IMR-90 (cell line): ENCODE measurements around the gene GNG7. TPM values are rescaled to one million over a fixed set of nuclear protein-coding genes. Genes with fewer than 3 reads are reported as not detected.
A peak's percentile ranks its signal among the peaks of the same experiment; 100 is the strongest.

Experiments used
- ATAC-seq: fragments of 200-7000 bp; cut with Tn5 transposase; 2 replicates; pipeline ENCODE4 v1.9.1; 2020; ENCODE audit warnings: low read depth, mild to moderate bottlenecking, moderate library complexity
- BruUV-seq: library from RNA; stranded (reverse); fragments of 400-500 nt; replicated peaks from 2 replicates; lab custom pipeline; 2021; lab: Mats Ljungman, UMichigan
- CTCF ChIA-PET: fragments of 300-600 bp; formaldehyde crosslinking; extraction: SDS; loops from one replicate; lab custom pipeline; 2021; ENCODE audit warnings: antibody characterized with exemption; lab: Yijun Ruan, JAX
- POLR2A ChIA-PET: fragments of 300-600 bp; sonication (Branson Sonifier 250); formaldehyde crosslinking; loops from one replicate; lab custom pipeline; 2022; ENCODE audit warnings: antibody characterized with exemption; ENCODE audit not compliant: unreplicated experiment; lab: Charles Lee
- DNase-seq: peaks from one replicate; pipeline ENCODE4 v3.0.0; 2013
- H2AFZ ChIP-seq: replicated peaks from 2 replicates; pipeline ENCODE3; 2013; ENCODE audit warnings: low read length, mild to moderate bottlenecking; ENCODE audit not compliant: poor library complexity
- H2AK5ac ChIP-seq: 2 replicates; pipeline ENCODE4 v1.6.1; 2013; ENCODE audit warnings: low read depth, low read length, inconsistent platforms
- H2AK9ac ChIP-seq: replicated peaks from 2 replicates; pipeline ENCODE3; 2013; ENCODE audit warnings: mild to moderate bottlenecking, low read depth, low read length, moderate library complexity; ENCODE audit not compliant: poor library complexity
- H2BK120ac ChIP-seq: 2 replicates; pipeline ENCODE4 v1.6.1; 2013; ENCODE audit warnings: low read depth, low read length, inconsistent platforms
- H2BK15ac ChIP-seq: 3 replicates; pipeline ENCODE4 v1.6.1; 2013; ENCODE audit warnings: low read depth, low read length, inconsistent platforms
- H2BK20ac ChIP-seq: 2 replicates; pipeline ENCODE4 v1.6.1; 2013; ENCODE audit warnings: low read depth, mild to moderate bottlenecking, inconsistent platforms, low read length, moderate library complexity
- H2BK5ac ChIP-seq: 2 replicates; pipeline ENCODE4 v1.6.1; 2013; ENCODE audit warnings: mild to moderate bottlenecking, low read depth, low read length, inconsistent platforms; ENCODE audit not compliant: poor library complexity, severe bottlenecking
- H3K14ac ChIP-seq: replicated peaks from 2 replicates; pipeline ENCODE4 v1.6.1; 2013; ENCODE audit warnings: low read depth, low read length, inconsistent platforms
- H3K18ac ChIP-seq: 2 replicates; pipeline ENCODE4 v1.6.1; 2013; ENCODE audit warnings: low read depth, low read length, control low read depth
- H3K23ac ChIP-seq: 2 replicates; pipeline ENCODE4 v1.6.1; 2013; ENCODE audit warnings: low read depth, low read length, inconsistent platforms
- H3K27ac ChIP-seq: 2 replicates; pipeline ENCODE4 v1.5.1; 2013; ENCODE audit warnings: mild to moderate bottlenecking, control low read depth, low read length; ENCODE audit not compliant: insufficient read depth
- H3K27me3 ChIP-seq: 2 replicates; pipeline ENCODE4 v1.6.1; 2013; ENCODE audit warnings: low read length; ENCODE audit not compliant: control insufficient read depth, insufficient read depth
- H3K36me3 ChIP-seq: 2 replicates; pipeline ENCODE4 v1.6.1; 2013; ENCODE audit warnings: low read length, mixed read lengths; ENCODE audit not compliant: control insufficient read depth, insufficient read depth
- H3K4ac ChIP-seq: 2 replicates; pipeline ENCODE4 v1.6.1; 2013; ENCODE audit warnings: low read depth, low read length, inconsistent platforms
- H3K4me1 ChIP-seq: 2 replicates; pipeline ENCODE4 v1.6.1; 2013; ENCODE audit warnings: low read length, mixed read lengths; ENCODE audit not compliant: control insufficient read depth, insufficient read depth
- H3K4me2 ChIP-seq: 2 replicates; pipeline ENCODE4 v1.6.1; 2013; ENCODE audit warnings: low read depth, mild to moderate bottlenecking, control low read depth, low read length, moderate library complexity
- H3K4me3 ChIP-seq: 2 replicates; pipeline ENCODE4 v1.5.1; 2013; ENCODE audit warnings: low read depth, mild to moderate bottlenecking, control low read depth, low read length, moderate library complexity; ENCODE audit not compliant: insufficient read depth
- H3K56ac ChIP-seq: 2 replicates; pipeline ENCODE4 v1.6.1; 2013; ENCODE audit warnings: low read length, inconsistent platforms; ENCODE audit not compliant: insufficient read depth; ENCODE audit errors: extremely low read depth
- H3K79me1 ChIP-seq, 2 experiments: 2 replicates each; pipeline ENCODE4 v1.6.1; 2013; ENCODE audit warnings: low read length in 2 of 2, inconsistent platforms in 1 of 2, low read depth in 1 of 2
- H3K9ac ChIP-seq: 2 replicates; pipeline ENCODE4 v1.6.1; 2013; ENCODE audit warnings: low read depth, low read length, control low read depth
- H3K9me1 ChIP-seq: 2 replicates; pipeline ENCODE4 v1.6.1; 2013; ENCODE audit warnings: low read length, inconsistent platforms; ENCODE audit not compliant: insufficient read depth
- H3K9me3 ChIP-seq: 2 replicates; pipeline ENCODE4 v1.6.1; 2013; ENCODE audit warnings: low read length; ENCODE audit not compliant: control insufficient read depth, insufficient read depth
- H4K20me1 ChIP-seq: 2 replicates; pipeline ENCODE4 v1.6.1; 2013; ENCODE audit warnings: low read length, inconsistent platforms; ENCODE audit not compliant: insufficient read depth
- H4K5ac ChIP-seq: 2 replicates; pipeline ENCODE4 v1.6.1; 2013; ENCODE audit warnings: mild to moderate bottlenecking, low read depth, low read length, control low read depth
- H4K8ac ChIP-seq, 2 experiments: 2 replicates each; pipeline ENCODE4 v1.6.1; 2013; ENCODE audit warnings: low read depth in 2 of 2, low read length in 2 of 2, control low read depth in 1 of 2, inconsistent platforms in 1 of 2
- H4K91ac ChIP-seq: 2 replicates; pipeline ENCODE4 v1.6.1; 2013; ENCODE audit warnings: low read depth, low read length, inconsistent platforms; ENCODE audit not compliant: insufficient read depth
- BHLHE40 ChIP-seq: fragments of 150-350 bp; IDR thresholded peaks from 2 replicates; pipeline ENCODE4 v1.6.1; 2016; ENCODE audit warnings: mild to moderate bottlenecking, low read depth, low read length
- CEBPB ChIP-seq: IDR thresholded peaks from 2 replicates; pipeline ENCODE4 v1.6.1; 2012; ENCODE audit warnings: low read depth, low read length, improper control_type of control experiment
- CHD1 ChIP-seq: IDR thresholded peaks from 2 replicates; pipeline ENCODE4 v1.6.1; 2012; ENCODE audit warnings: low read depth, low read length, improper control_type of control experiment
- CTCF ChIP-seq: conservative IDR thresholded peaks from 2 replicates; pipeline ENCODE4 v1.5.1; 2012; ENCODE audit warnings: mild to moderate bottlenecking, low read depth, low read length, improper control_type of control experiment
- ELK1 ChIP-seq: fragments of 150-350 bp; IDR thresholded peaks from 2 replicates; pipeline ENCODE4 v1.6.1; 2016; ENCODE audit warnings: low read depth, mild to moderate bottlenecking, low read length, moderate library complexity, borderline replicate concordance
- FOS ChIP-seq: fragments of 150-350 bp; IDR thresholded peaks from 2 replicates; pipeline ENCODE4 v1.6.1; 2016; ENCODE audit warnings: low read depth, low read length
- MAFK ChIP-seq: IDR thresholded peaks from 2 replicates; pipeline ENCODE4 v1.6.1; 2012; ENCODE audit warnings: low read depth, low read length, improper control_type of control experiment
- MXI1 ChIP-seq: IDR thresholded peaks from 2 replicates; pipeline ENCODE4 v1.6.1; 2012; ENCODE audit warnings: low read depth, mild to moderate bottlenecking, low read length, moderate library complexity, borderline replicate concordance
- NFE2L2 ChIP-seq: fragments of 150-350 bp; IDR thresholded peaks from 2 replicates; pipeline ENCODE4 v1.6.1; 2016; ENCODE audit warnings: low read depth, mild to moderate bottlenecking, low read length
- RAD21 ChIP-seq: IDR thresholded peaks from 2 replicates; pipeline ENCODE4 v1.6.1; 2012; ENCODE audit warnings: low read length, improper control_type of control experiment
- RCOR1 ChIP-seq: IDR thresholded peaks from 2 replicates; pipeline ENCODE4 v1.6.1; 2012; ENCODE audit warnings: mild to moderate bottlenecking, low read length, improper control_type of control experiment; ENCODE audit not compliant: insufficient replicate concordance
- RFX5 ChIP-seq: IDR thresholded peaks from 2 replicates; pipeline ENCODE4 v1.8.0; 2012; ENCODE audit warnings: low read depth, mild to moderate bottlenecking, low read length, moderate library complexity
- USF2 ChIP-seq: fragments of 150-350 bp; IDR thresholded peaks from 2 replicates; pipeline ENCODE4 v1.6.1; 2017; ENCODE audit warnings: mild to moderate bottlenecking, antibody characterized with exemption, low read length, low read depth
- WGBS, 2 experiments: methylation state at CpG; one replicate each; pipeline versions ENCODE4 v1.1.5 to v1.1.7; 2013; ENCODE audit warnings: missing lambda C conversion rate in 2 of 2; ENCODE audit not compliant: insufficient read length in 1 of 2; ENCODE audit errors: extremely low coverage in 2 of 2; 5-methylcytosine and 5-hydroxymethylcytosine counted together
- dilution Hi-C: fragments of 300-500 bp; cut with HindIII; formaldehyde crosslinking; loops from one replicate; pipeline ENCODE4 v1.14.3; 2018; ENCODE audit warnings: low sequenced_read_pairs; ENCODE audit not compliant: unreplicated experiment
- in situ Hi-C: fragments of 300-500 bp; cut with MboI; formaldehyde crosslinking; loops from 3 replicates; pipeline ENCODE4 v1.14.3; 2019; ENCODE audit warnings: low sequenced_read_pairs, inconsistent platforms, mixed read lengths
- intact Hi-C: fragments of 100-400 bp; cut with micrococcal nuclease; formaldehyde crosslinking; loops from 2 replicates; pipeline ENCODE4 v1.10.0; 2022
- polyA plus RNA-seq, 3 experiments: library from polyadenylated mRNA; depleted of rRNA; stranded (reverse); fragments of >200 nt; gene quantifications; 2 replicates each; pipeline ENCODE4 v1.2.3, GENCODE V29; 2012; ENCODE audit warnings: low replicate concordance in 1 of 3
- total RNA-seq: library from RNA; depleted of rRNA; stranded (reverse); fragments of >200 nt; gene quantifications from 2 replicates; pipeline ENCODE4 v1.2.3, GENCODE V29; 2012

GNG7 gene
- total and polyA plus RNA-seq, 2 of the 4 experiments (the other 2 are of a cell fraction) = under 0.01 to 0.21 TPM

- Histone ChIP-seq H3K9ac (peak overlapping the region; percentile 20; the same call in 1 of the 2 replicates), H3K23ac (peak overlapping the region; percentile 54; the same call in 1 of the 2 replicates), H3K79me1 (peaks cover 0 to 19% of the 10 kb centered on the region in 2 experiments; a peak in 1 of 4 replicates), H2AK5ac (peak overlapping the region; percentile 24; the same call in 1 of the 2 replicates), H2AFZ (peak overlapping the region; percentile 88), H4K5ac (no peak overlapping the region), H3K4me3 (peak overlapping the region; percentile 41), H2BK5ac (peak overlapping the region; percentile 57), H3K18ac (no peak overlapping the region), H2BK120ac (peak overlapping the region; percentile 74), H3K27ac (peak overlapping the region; percentile 38), H3K9me1 (no peaks in the 10 kb centered on the region), H3K56ac (peak overlapping the region; percentile 59; the same call in 1 of the 2 replicates), H3K4me1 (peaks cover 4% of the 10 kb centered on the region; the same call in 1 of the 2 replicates), H3K9me3 (no peaks in the 10 kb centered on the region), H3K14ac (peak overlapping the region; percentile 50), H4K91ac (peak overlapping the region; percentile 56), H3K4me2 (peak overlapping the region; percentile 90), H2BK20ac (peak overlapping the region; percentile 55), H4K20me1 (peaks cover 36% of the 10 kb centered on the region), H4K8ac (peak overlapping the region in 1 of 2 experiments; percentile 50; a peak in 2 of 4 replicates), H2BK15ac (no peak overlapping the region), H3K4ac (peak overlapping the region; percentile 81), H2AK9ac (peak overlapping the region; percentile 53), H3K36me3 (peaks cover 4% of the 10 kb centered on the region; the same call in 1 of the 2 replicates), H3K27me3 (no peaks in the 10 kb centered on the region)
- intact Hi-C loops (loop anchor here (2.0 to 10.0 kb wide), 2 partner anchors 128 to 270 kb away; partner anchors contain the start of gene SLC39A3), dilution Hi-C loops (no loop called here), in situ Hi-C loops (loop anchor here (5.0 kb wide), 1 partner anchor 62 kb away; no protein-coding TSS in a partner anchor)
- DNase-seq (peak; percentile 48), ATAC-seq (peak; percentile 7)
- WGBS, 2 experiments = 1% methylated on average over 16 of the region's 45 CpGs; no CpG with 5 or more reads in 1 of the 2 experiments
- POLR2A ChIA-PET = interaction anchor here (0.6 to 3.3 kb wide), 14 partner anchors 12 to 136 kb away, joined by 3 to 63 read pairs (median 5); no protein-coding TSS in a partner anchor
- CTCF ChIA-PET = interaction anchor here (0.6 to 2.1 kb wide), 3 partner anchors 12 to 136 kb away, joined by 3 to 16 read pairs (median 10); no protein-coding TSS in a partner anchor
- BruUV-seq = no TSS peak
- peak; percentile 8; the same call in 1 of the 2 replicates for TF ChIP-seq RAD21
- peak; percentile 84 for TF ChIP-seq BHLHE40
- no peak for TF ChIP-seq CHD1
- no peak for TF ChIP-seq FOS
- TF ChIP-seq MAFK = no peak
- TF ChIP-seq CEBPB = no peak
- no peak for TF ChIP-seq CTCF
- peak; percentile 72 for TF ChIP-seq MXI1
- no peak for TF ChIP-seq RFX5
- TF ChIP-seq NFE2L2 = no peak
- peak; percentile 19; the same call in 1 of the 2 replicates for TF ChIP-seq USF2
- TF ChIP-seq ELK1 = no peak
- TF ChIP-seq RCOR1 = no peak
Observed at GRCh38 chr19:2475018-2475701, 227.3 kb downstream of the GNG7 start.
